GM12873 (cell line): ENCODE measurements around the gene TMEM168.

Experiments used
- TF ChIP-seq, protein P1 (sequence below): IDR thresholded peaks from 2 replicates; pipeline ENCODE4 v1.5.1; 2012; ENCODE audit warnings: low read depth, mild to moderate bottlenecking, moderate library complexity, low read length, control low read depth; ENCODE audit not compliant: insufficient read depth; ENCODE audit errors: missing control alignments

TMEM168 gene

DNA sequence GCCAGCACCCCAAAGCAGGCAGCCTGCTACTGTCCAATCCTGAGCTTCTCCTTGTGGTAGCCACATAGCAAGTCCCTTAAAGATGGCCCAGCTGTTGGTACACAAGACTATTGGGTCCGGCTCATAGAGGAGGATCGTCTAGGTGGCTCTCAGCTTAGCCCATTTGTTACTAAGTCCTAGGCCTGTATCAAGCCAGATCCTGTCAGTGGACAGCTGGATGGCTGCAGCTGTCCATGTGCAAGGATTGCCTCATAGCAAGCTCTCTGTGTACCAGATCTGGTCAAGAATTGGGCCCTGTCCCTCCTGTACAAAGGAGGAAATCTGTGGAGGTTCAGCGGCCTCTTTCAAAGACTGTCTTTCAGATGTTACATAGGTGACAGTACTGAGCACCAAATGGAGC lies 12.2 kb upstream of the TMEM168 start:
- TF ChIP-seq, protein P1, sequence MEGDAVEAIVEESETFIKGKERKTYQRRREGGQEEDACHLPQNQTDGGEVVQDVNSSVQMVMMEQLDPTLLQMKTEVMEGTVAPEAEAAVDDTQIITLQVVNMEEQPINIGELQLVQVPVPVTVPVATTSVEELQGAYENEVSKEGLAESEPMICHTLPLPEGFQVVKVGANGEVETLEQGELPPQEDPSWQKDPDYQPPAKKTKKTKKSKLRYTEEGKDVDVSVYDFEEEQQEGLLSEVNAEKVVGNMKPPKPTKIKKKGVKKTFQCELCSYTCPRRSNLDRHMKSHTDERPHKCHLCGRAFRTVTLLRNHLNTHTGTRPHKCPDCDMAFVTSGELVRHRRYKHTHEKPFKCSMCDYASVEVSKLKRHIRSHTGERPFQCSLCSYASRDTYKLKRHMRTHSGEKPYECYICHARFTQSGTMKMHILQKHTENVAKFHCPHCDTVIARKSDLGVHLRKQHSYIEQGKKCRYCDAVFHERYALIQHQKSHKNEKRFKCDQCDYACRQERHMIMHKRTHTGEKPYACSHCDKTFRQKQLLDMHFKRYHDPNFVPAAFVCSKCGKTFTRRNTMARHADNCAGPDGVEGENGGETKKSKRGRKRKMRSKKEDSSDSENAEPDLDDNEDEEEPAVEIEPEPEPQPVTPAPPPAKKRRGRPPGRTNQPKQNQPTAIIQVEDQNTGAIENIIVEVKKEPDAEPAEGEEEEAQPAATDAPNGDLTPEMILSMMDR, result no peak

DNA sequence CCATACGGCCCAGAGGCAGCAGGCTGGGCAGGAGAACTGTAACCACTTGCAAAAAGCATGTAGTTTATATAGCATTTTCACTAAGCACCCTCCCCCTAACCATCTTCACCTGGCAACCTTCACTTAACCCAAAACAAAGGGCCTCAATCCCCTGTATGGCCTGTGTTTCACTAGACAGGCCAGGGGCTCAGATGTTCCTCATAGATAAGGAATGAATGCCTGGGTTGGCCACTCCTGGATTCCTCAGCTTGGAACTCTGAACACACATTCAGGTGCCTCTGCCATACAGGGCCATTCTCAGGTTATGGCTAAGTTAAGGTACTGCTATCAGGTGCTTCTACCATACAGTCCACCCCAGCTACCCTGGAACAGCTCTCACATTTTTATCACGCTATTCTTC lies 10.3 kb upstream of the TMEM168 start:
- TF ChIP-seq, protein P1, result no peak

DNA sequence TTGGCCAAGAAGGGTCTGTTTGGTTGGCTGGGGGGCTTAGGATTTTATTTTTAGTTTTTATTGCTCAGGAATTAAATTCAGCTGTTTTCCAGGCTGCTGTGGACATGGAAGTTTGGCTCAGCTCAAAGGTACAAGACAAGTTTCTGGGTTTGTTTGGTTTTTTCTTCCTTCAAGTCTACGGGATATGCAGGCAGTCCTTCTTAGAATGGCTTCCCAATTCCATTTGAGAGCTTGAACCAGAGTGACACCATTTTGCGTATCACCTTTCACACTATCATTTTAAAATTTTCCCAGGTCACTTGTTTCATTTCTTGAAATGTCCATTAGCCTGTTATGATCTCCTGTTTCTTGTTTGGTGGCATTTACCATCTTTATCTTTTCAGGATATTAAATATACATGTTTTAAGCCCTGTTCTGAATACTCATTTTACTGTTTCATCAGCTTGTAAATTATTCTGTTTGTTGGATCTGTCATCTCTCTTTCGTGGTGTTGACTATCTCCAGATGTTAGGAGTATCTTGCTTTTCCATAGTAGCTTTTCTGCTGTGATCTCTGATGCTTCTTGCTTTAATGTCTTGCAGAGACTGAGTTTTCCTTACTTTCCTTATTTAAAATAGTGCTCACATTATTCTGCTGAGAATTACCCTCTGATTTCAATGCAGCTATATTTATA lies 9.4 kb upstream of the TMEM168 start:
- TF ChIP-seq, protein P1, result no peak

DNA sequence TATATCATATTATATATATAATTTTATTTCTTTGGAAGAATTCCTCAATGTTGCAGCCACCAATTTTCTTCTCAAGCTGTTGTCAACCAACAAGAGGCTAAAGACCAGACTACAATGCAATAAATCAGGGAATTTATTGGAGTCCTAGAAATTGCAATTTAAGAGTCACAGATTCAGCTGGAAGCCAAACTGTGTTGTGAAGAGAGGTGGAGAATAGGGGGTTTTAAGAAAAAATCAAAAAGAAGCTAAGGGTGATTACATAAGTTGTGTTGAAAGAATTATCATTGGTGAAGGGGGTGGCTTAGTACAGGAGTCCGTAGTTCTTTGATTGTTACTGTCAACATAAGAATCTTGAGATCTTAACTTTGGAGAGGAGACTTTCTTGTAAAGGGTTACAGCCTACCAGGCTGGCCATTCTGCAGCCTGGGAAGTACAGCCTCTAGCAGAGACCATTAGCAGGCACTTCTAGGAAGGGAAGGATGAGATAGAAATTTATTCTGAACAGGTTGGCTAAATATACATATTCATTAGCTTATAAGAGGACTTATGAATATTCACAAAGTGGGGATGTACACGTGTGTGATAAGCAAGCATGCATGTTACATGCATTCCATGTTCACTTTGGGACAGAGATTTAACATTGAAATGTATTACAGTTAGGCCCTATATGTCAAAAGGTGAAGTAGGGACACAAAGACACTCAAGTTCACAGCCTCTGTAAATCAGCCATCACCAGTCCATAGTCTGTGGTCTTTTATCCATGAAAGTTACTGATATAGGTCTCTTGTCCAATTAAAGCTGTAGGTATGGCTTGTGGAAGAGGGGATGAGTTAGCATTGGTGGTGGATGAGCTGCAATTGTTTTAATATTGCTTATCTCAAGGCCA lies 8.3 kb upstream of the TMEM168 start:
- TF ChIP-seq, protein P1, result no peak

DNA sequence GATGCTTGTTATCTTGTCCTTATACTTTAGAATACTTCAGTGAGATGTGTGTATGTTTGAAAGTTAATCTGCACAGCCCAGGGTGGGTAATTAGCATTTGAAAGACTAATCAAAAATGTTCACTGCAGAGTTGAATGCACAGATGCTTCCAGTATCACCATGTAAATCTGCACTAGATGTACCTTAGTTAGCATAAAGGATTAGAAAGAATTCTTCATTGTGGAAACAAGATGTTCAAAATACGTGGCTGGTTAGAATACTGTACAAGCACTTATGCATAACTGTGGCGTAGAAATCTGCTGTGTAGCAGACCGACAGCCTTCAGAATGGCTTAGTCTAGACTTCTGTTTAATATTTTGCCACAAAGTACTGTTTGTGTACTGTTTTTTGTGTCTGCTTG lies 2.2 kb upstream of the TMEM168 start:
- TF ChIP-seq, protein P1, result no peak

DNA sequence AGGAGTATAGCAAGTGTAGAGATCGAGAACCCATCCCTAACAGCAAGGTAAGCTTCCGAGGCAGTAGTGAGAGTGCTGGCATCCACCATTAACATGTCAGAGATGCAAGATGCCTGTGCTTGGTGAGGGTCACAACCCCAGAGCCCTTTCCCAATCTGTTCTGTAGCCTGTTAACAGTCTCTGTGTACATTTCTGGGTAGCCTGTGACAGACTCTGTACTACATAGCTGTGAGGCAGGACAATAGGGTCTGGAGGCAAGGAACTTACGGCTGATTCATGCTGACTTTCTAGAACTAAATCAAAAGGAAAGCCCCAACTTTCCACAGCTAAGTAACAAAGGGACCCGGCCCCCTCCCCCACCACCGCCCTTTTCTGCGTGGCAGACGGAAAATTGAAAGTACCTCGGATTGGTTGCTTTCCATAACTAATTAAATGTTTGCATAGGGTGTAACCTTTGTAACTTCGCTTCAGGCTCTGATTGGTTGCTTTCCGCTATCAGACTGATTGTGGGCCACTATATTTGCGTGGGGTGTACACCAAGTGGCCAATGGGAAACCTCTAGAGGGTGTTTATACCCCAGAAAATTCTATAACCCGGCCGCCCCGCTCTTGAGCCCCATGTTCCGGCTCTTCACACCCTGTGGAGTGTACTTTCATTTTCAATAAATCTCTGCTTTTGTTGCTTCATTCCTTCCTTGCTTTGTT lies 1.4 kb upstream of the TMEM168 start:
- TF ChIP-seq, protein P1, result no peak

DNA sequence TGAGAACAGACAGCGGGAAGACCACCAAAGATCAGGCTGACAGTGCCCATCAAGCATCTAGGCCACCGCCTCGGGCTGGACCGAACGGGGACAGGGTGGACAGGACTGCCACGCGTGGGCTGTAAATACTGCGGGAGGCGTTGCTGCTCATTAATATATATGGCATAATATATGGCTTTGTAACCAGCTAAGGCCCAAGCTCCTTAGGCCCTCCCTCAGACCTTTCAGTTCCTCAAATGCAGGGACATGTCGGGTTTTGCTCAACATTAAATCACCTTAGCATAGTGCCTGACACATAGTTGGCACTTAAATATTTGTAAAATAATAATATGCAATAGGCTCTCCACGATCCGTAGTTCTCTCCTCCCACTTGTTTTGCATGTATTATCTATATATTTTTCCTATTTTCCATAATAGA lies 402 bp upstream of the TMEM168 start:
- TF ChIP-seq, protein P1, result no peak
